ENCODE data around the gene CCND3.

Gene CCND3

GRCh38 chr6:41941280-41942066 is at the start of gene CCND3:
Gene CCND3, minus strand, starts transcription at chr6:41941808. Its CDS starts 159 bp downstream, at chr6:41941649.
- DNase-seq: peak in 55 of 56 donors; percentile 29 to 93 (median 80)

GRCh38 chr6:41986339-41986738 is 44.7 kb upstream of the CCND3 start:
- no peak for DNase-seq

DNA sequence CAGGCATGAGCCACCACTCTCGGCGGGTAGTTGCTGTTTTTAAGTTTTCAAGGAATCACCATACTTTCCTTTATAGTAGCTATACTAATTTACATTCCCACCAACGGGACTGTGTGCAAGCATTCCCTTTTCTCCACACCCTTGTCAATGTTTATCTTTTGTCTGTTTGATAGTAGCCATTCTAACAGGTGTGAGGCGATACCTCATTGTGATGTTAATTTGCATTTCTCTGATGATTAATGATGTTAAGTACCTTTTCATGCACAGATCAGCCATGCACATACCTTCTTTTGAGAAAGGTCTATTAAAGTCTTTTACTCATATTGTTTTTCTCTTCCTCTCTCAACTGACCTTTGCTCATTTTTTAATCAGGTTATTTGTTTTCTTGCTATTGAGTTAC is 43.0 kb upstream of the CCND3 start:
- DNase-seq: no peak

GRCh38 chr6:41976794-41977484 is 35.3 kb upstream of the CCND3 start:
- no peak for DNase-seq

DNA sequence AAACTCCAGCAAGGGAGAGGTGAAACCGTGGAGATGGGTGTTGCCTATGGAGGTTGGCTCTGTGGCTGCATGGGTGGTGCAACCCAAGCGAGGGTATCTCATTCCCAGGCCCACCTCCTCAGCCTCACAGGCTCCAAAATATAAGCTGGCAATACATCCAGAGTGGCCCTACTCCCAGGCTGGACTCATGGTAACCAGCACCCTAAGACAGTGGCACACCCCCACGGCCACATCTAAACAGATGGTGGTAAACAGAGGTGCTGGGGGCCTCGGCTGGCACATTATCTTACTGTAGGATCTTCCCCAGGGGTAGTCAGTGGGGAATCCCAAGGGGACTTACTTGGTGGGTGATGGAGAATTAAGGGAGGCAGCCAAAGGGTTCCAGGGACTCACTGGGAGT is 33.7 kb upstream of the CCND3 start:
- DNase-seq: no peak

- no peak for DNase-seq
Measured at GRCh38 chr6:41974281-41974825, 32.7 kb upstream of the CCND3 start.

DNA sequence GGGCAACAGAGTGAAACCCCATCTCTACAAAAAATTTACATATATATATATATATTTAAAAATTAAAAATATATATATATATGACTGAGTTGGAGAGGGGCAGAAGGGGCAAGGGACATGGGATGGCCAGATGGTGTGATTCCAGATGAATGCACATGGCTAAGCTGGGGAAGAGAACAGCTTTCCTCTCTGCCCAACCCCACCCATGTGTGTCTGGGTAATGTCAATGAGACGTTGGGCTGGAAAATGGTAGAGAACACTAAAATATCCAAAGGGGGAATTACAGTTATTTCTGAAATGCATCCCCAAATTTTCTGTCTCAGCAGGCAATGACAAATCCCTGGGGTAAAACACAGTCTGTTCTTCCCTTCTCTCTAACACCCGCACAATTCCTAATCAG is 31.2 kb upstream of the CCND3 start:
- DNase-seq: no peak

- peak in 1 of 56 donors; percentile 2 for DNase-seq
Measured at GRCh38 chr6:41970436-41970846, 28.8 kb upstream of the CCND3 start.

- no peak for DNase-seq
Measured at GRCh38 chr6:41967312-41968287, 26.0 kb upstream of the CCND3 start.

- no peak for DNase-seq
Measured at GRCh38 chr6:41966961-41967311, 25.3 kb upstream of the CCND3 start.

DNA sequence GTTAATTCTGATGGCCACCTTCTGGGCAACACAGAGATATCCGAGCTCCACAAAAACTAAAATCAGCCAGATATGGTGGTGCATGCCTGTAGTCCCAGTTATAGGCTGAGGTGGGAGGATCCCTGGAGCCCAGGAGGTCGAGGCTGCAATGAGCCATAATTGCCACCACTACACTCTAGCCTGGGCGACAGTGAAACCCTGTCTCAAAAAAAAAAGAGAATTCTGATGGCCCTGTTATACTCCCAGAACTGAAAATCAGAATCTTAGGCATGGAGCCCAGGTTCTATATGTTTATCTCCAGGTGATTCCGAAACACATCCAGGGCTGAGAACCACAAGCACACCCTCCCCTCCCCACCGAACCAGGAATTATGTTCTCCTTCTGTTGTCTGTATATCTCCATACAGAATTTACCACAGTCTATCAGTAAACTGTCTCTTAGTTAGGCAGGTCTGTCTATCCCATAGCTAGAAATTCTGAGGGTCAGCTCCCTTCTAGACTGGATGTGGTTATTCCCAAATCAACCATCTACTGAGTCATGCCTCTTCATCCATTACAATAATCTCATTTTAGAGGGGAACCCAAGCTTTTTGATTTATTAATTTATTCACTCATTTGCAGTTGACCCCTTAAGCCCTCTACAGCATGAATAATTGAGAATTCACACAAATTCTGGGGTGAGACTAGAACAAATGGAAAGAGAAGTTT is 24.8 kb upstream of the CCND3 start:
- no peak for DNase-seq

- DNase-seq: no peak
Measured at GRCh38 chr6:41965429-41966213, 24.0 kb upstream of the CCND3 start.

- DNase-seq: no peak
Measured at GRCh38 chr6:41964201-41964887, 22.7 kb upstream of the CCND3 start.

DNA sequence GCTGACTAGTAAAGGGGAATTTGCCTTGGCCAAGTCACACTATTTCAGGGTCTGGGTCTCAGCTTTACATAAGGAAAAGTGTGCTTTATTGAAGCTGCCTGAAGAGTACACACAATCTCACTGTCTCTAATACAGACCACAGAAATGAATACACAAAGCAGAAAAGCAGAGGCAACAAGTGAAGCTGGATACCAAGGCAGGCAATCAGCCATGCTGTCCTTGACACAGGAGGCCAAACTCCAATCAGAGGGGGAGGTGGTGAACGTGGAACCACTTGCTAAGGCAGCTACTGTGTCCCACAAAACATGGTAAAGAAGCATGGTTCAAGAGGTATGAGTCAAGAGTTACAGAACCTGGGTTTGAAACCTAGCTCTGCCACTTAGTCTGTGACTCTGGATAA is 21.8 kb upstream of the CCND3 start:
- DNase-seq: no peak

GRCh38 chr6:41960028-41960427 is 18.4 kb upstream of the CCND3 start:
- DNase-seq: no peak

GRCh38 chr6:41958022-41958856 is 16.6 kb upstream of the CCND3 start:
- DNase-seq: no peak

DNA sequence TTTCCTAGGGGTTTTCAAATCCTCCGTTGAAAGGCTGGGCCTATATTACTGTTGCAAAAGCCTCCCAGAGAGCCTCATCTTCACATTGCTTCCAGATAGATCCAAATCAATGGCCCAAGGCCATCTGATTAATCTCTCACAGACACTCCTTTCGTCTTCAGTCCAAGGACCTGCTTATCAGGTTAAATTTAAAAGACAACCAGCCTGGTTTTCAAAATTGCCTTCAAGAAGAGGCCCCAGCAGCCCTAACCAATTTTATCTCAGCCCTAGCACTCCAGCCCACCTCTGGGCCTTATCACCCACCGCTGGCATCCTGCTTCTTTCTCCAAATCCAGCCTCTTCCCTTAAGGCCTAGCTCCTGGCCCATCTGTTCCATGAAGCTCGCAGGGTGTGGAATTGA is 15.5 kb upstream of the CCND3 start:
- DNase-seq: no peak

DNA sequence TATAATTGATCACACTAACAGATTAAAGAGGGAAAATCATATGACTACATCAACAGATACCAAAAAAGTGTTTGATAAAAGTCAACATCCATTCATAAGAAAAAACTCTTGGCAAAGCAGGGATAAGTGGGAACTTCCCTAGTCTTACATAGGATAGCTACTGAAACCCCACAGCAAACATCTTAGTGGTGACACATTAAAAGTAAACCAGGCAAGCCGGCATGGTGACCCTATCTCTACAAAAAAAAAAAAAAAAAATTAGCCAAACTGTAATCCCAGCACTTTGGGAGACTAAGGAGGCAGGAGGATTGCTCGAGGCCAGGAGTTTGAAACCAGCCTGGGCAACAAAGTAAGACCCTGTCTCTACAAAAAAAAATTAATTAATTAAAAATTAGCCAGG is 13.8 kb upstream of the CCND3 start:
- no peak for DNase-seq

Measured in amygdala (tissue), 56 donors.